CD4-positive, alpha-beta T cell (primary cell): ENCODE data around the gene LDHD. TPM values are rescaled to one million over a fixed set of nuclear protein-coding genes. Genes with fewer than 3 reads are reported as not detected.

Experiments
- ATAC-seq: fragments of 200-7000 bp; cut with Tn5 transposase; one replicate; pipeline ENCODE4 v1.10.0; 2022; ENCODE audit warnings: mild to moderate bottlenecking; ENCODE audit not compliant: poor library complexity
- CTCF ChIA-PET: fragments of 350-600 bp; sonication (Branson Sonifier 250); formaldehyde crosslinking; loops from one replicate; lab custom pipeline; 2021; ENCODE audit warnings: antibody characterized with exemption, inconsistent platforms; lab: Charles Lee
- POLR2A ChIA-PET: fragments of 350-600 bp; sonication (Branson Sonifier 250); formaldehyde crosslinking; loops from one replicate; lab custom pipeline; 2021; ENCODE audit warnings: antibody characterized with exemption, inconsistent platforms; lab: Charles Lee
- DNase-seq, 14 experiments: peaks; one replicate each; pipeline ENCODE4 v3.0.0-alpha.2; 2013 to 2020; ENCODE audit warnings: mixed read lengths in 2 of 14
- H3K27ac ChIP-seq, 2 donors: one replicate each; pipeline versions ENCODE4 v1.5.1 to v1.7.0; 2013; ENCODE audit warnings: low read length in 2 of 2, low read depth in 1 of 2, mild to moderate bottlenecking in 1 of 2
- H3K27me3 ChIP-seq, 2 experiments: 1 replicate in 1 of 2; 2 replicates in 1 of 2; pipeline versions ENCODE4 v1.6.1 to v1.7.0; 2013; ENCODE audit warnings: low read length in 2 of 2, control low read depth in 1 of 2, mild to moderate bottlenecking in 1 of 2, moderate library complexity in 1 of 2; ENCODE audit not compliant: insufficient read depth in 2 of 2, control insufficient read depth in 1 of 2
- H3K36me3 ChIP-seq: one replicate; pipeline ENCODE4 v1.6.1; 2013; ENCODE audit warnings: low read length, control low read depth; ENCODE audit not compliant: insufficient read depth
- H3K4me1 ChIP-seq: one replicate; pipeline ENCODE4 v1.6.1; 2013; ENCODE audit warnings: low read length, control low read depth; ENCODE audit not compliant: insufficient read depth
- H3K4me3 ChIP-seq: one replicate; pipeline ENCODE4 v1.5.1; 2013; ENCODE audit warnings: mild to moderate bottlenecking, low read length, moderate library complexity
- H3K9me3 ChIP-seq, 2 experiments: 1 replicate in 1 of 2; 2 replicates in 1 of 2; pipeline versions ENCODE4 v1.6.1 to v1.7.0; 2013; ENCODE audit warnings: low read length in 2 of 2, mild to moderate bottlenecking in 2 of 2, control low read depth in 1 of 2, moderate library complexity in 1 of 2; ENCODE audit not compliant: control insufficient read depth in 1 of 2, insufficient read depth in 1 of 2
- H3K27ac Mint-ChIP-seq: one replicate; pipeline ENCODE4 v1.8.0; 2020; ENCODE audit warnings: mixed read lengths
- H3K27me3 Mint-ChIP-seq: one replicate; pipeline ENCODE4 v1.8.0; 2021; ENCODE audit warnings: mixed read lengths
- H3K36me3 Mint-ChIP-seq: one replicate; pipeline ENCODE4 v1.8.0; 2021; ENCODE audit warnings: low read depth, mixed read lengths
- H3K4me1 Mint-ChIP-seq: one replicate; pipeline ENCODE4 v1.8.0; 2021; ENCODE audit warnings: low read depth, mixed read lengths
- H3K4me3 Mint-ChIP-seq: one replicate; pipeline ENCODE4 v1.8.0; 2020; ENCODE audit warnings: mild to moderate bottlenecking, mixed read lengths
- H3K9me3 Mint-ChIP-seq: one replicate; pipeline ENCODE4 v1.8.0; 2020; ENCODE audit warnings: mixed read lengths
- CTCF ChIP-seq: fragments of 200-600 bp; IDR thresholded peaks from one replicate; pipeline ENCODE4 v1.8.0; 2022; ENCODE audit warnings: antibody characterized with exemption, mild to moderate bottlenecking
- intact Hi-C, 2 experiments: fragments of 100-400 bp; cut with DNase I in 1 of 2; cut with micrococcal nuclease in 1 of 2; formaldehyde crosslinking; loops; one replicate each; pipeline versions ENCODE4 v1.15.1 to v1.9.0; 2023 to 2025; cut with DNase I, micrococcal nuclease
- total RNA-seq, 174 experiments: library from RNA in 2 of 174; stranded (reverse) in 2 of 174; gene quantifications; one replicate each; pipeline ENCODE4 v1.2.3 and lab custom pipeline; 2021 to 2026

Gene LDHD
- total RNA-seq, 2 experiments from 2014 or later, result not detected

GRCh38 chr16:75100603-75100990 is 16.0 kb downstream of the LDHD start:
- POLR2A ChIA-PET, result interaction anchor here (1.1 to 6.2 kb wide), 2 partner anchors 9 to 36 kb away, joined by 3 to 35 read pairs; no protein-coding TSS in a partner anchor

GRCh38 chr16:75099738-75100602 is 16.6 kb downstream of the LDHD start:
- intact Hi-C loops, result loop anchor here in 1 of 2 experiments (1.0 kb wide), 1 partner anchor 25 kb away; no protein-coding TSS in a partner anchor
- H3K27me3 Mint-ChIP-seq, result no peaks in the 10 kb centered on the region
- Histone ChIP-seq H3K4me1 (peaks cover 46% of the 10 kb centered on the region), H3K4me3 (no peak overlapping the region), H3K9me3 (no peaks in the 10 kb centered on the region), H3K27ac (peak overlapping the region; percentile 66), H3K36me3 (no peaks in the 10 kb centered on the region), H3K27me3 (no peaks in the 10 kb centered on the region)
- ChIA-PET POLR2A (interaction anchor here (0.6 to 6.2 kb wide), 6 partner anchors 10 to 115 kb away, joined by 3 to 35 read pairs (median 6); partner anchors contain the start of genes WDR59 and ZNRF1), CTCF (interaction anchor here (1.8 to 4.3 kb wide), 2 partner anchors 11 to 88 kb away, joined by 4 to 35 read pairs; no protein-coding TSS in a partner anchor)
- no peak for TF ChIP-seq CTCF
- H3K36me3 Mint-ChIP-seq, result no peaks in the 10 kb centered on the region
- peaks cover 52% of the 10 kb centered on the region for H3K4me1 Mint-ChIP-seq
- peak overlapping the region; percentile 85 for H3K27ac Mint-ChIP-seq
- H3K9me3 Mint-ChIP-seq, result no peaks in the 10 kb centered on the region
- ATAC-seq (peak; percentile 30), DNase-seq (peak in 10 of 14 experiments; percentile 20 to 77 (median 44))
- H3K4me3 Mint-ChIP-seq, result peak overlapping the region; percentile 50

More at GRCh38 chr16:75100603-75100990, 16.0 kb downstream of the LDHD start:
- Mint-ChIP-seq H3K36me3 (no peaks in the 10 kb centered on the region), H3K27me3 (no peaks in the 10 kb centered on the region), H3K9me3 (no peaks in the 10 kb centered on the region), H3K4me3 (peak overlapping the region; percentile 50), H3K4me1 (peaks cover 56% of the 10 kb centered on the region), H3K27ac (peak overlapping the region; percentile 85)
- no peak for TF ChIP-seq CTCF
- Histone ChIP-seq H3K36me3 (no peaks in the 10 kb centered on the region), H3K27me3 (no peaks in the 10 kb centered on the region), H3K9me3 (no peaks in the 10 kb centered on the region), H3K4me3 (no peak overlapping the region), H3K4me1 (peaks cover 52% of the 10 kb centered on the region), H3K27ac (peak overlapping the region; percentile 66)
- CTCF ChIA-PET, result interaction anchor here (4.3 kb wide), 1 partner anchor 10 kb away, joined by 35 read pairs; no protein-coding TSS in a partner anchor
- DNase-seq (no peak), ATAC-seq (no peak)
- intact Hi-C loops, result loop anchor here in 1 of 2 experiments (1.0 kb wide), 1 partner anchor 25 kb away; no protein-coding TSS in a partner anchor

- ChIA-PET CTCF (interaction anchor here (1.3 to 4.3 kb wide), 3 partner anchors 12 to 101 kb away, joined by 4 to 35 read pairs (median 8); partner anchors contain the start of gene ZNRF1), POLR2A (interaction anchor here (0.6 to 6.2 kb wide), 5 partner anchors 11 to 114 kb away, joined by 3 to 35 read pairs (median 9); partner anchors contain the start of genes WDR59 and ZNRF1)
- peaks cover 42% of the 10 kb centered on the region for H3K4me1 ChIP-seq
- ATAC-seq, result no peak
- no peak overlapping the region for H3K4me3 ChIP-seq
- intact Hi-C loops, result no loop called here
- peaks cover 52% of the 10 kb centered on the region for H3K4me1 Mint-ChIP-seq
- no peak for TF ChIP-seq CTCF
- no peaks in the 10 kb centered on the region for H3K36me3 Mint-ChIP-seq
- H3K27me3 Mint-ChIP-seq, result no peaks in the 10 kb centered on the region
- no peaks in the 10 kb centered on the region for H3K27me3 ChIP-seq
- H3K27ac Mint-ChIP-seq, result peak overlapping the region; percentile 85
- peaks cover 5% of the 10 kb centered on the region for H3K36me3 ChIP-seq
- DNase-seq, result no peak
- H3K27ac ChIP-seq, result peak overlapping the region; percentile 66
- no peaks in the 10 kb centered on the region for H3K9me3 Mint-ChIP-seq
- H3K4me3 Mint-ChIP-seq, result peak overlapping the region; percentile 50
- H3K9me3 ChIP-seq, result no peaks in the 10 kb centered on the region
Observed at GRCh38 chr16:75099075-75099667, 17.4 kb downstream of the LDHD start.
